SH-SY5Y (cell line): ENCODE results near the gene PLXNA3.

Source experiments
- GATA2 ChIP-seq: IDR thresholded peaks from 2 replicates; pipeline ENCODE4 v1.6.1; 2011; ENCODE audit warnings: mild to moderate bottlenecking, low read depth, low read length
- GATA3 ChIP-seq: IDR thresholded peaks from 2 replicates; pipeline ENCODE4 v1.6.1; 2011; ENCODE audit warnings: low read depth, mild to moderate bottlenecking, low read length, moderate library complexity

The PLXNA3 gene

GRCh38 chrX:154463611-154464220, 5.6 kb downstream of the PLXNA3 start:
- TF ChIP-seq GATA3 (no peak), GATA2 (no peak)

GRCh38 chrX:154464806-154465365, 6.8 kb downstream of the PLXNA3 start:
- no peak for TF ChIP-seq GATA2
- TF ChIP-seq GATA3, result no peak

- TF ChIP-seq GATA3 (no peak), GATA2 (no peak)
Observed at GRCh38 chrX:154465601-154466000, 7.5 kb downstream of the PLXNA3 start.

GRCh38 chrX:154466036-154466435, 8.0 kb downstream of the PLXNA3 start:
- no peak for TF ChIP-seq GATA2
- no peak for TF ChIP-seq GATA3

- TF ChIP-seq GATA3 (no peak), GATA2 (no peak)
Observed at GRCh38 chrX:154466907-154467306, 8.8 kb downstream of the PLXNA3 start.

GRCh38 chrX:154467556-154467955, 9.5 kb downstream of the PLXNA3 start:
- no peak for TF ChIP-seq GATA3
- TF ChIP-seq GATA2, result no peak

GRCh38 chrX:154468217-154468616, 10.1 kb downstream of the PLXNA3 start:
- TF ChIP-seq GATA3 (no peak), GATA2 (no peak)

GRCh38 chrX:154469114-154469513, 11.0 kb downstream of the PLXNA3 start:
- no peak for TF ChIP-seq GATA3
- TF ChIP-seq GATA2, result no peak

GRCh38 chrX:154469880-154470279, 11.8 kb downstream of the PLXNA3 start:
- TF ChIP-seq GATA3 (no peak), GATA2 (no peak)

- TF ChIP-seq GATA2 (no peak), GATA3 (no peak)
Observed at GRCh38 chrX:154470434-154470833, 12.4 kb downstream of the PLXNA3 start.

- no peak for TF ChIP-seq GATA3
Observed at GRCh38 chrX:154470914-154471568, 13.0 kb downstream of the PLXNA3 start.

- no peak for TF ChIP-seq GATA2
- no peak for TF ChIP-seq GATA3
Observed at GRCh38 chrX:154471839-154472684, 14.0 kb downstream of the PLXNA3 start.

- no peak for TF ChIP-seq GATA3
- TF ChIP-seq GATA2, result no peak
Observed at GRCh38 chrX:154472685-154473632, 14.9 kb downstream of the PLXNA3 start.

GRCh38 chrX:154473683-154474082, 15.6 kb downstream of the PLXNA3 start:
- TF ChIP-seq GATA3, result no peak
- no peak for TF ChIP-seq GATA2
